ENCODE measurements around the gene LRP1B. TPM values are rescaled to one million over a fixed set of nuclear protein-coding genes. Genes with fewer than 3 reads are reported as not detected.

Gene LRP1B
- total and polyA plus RNA-seq, 2 of the 8 experiments (the other 6 are each of a cell fraction or from before 2014, with no cell fraction given): 0.03 TPM; not detected in 1

DNA sequence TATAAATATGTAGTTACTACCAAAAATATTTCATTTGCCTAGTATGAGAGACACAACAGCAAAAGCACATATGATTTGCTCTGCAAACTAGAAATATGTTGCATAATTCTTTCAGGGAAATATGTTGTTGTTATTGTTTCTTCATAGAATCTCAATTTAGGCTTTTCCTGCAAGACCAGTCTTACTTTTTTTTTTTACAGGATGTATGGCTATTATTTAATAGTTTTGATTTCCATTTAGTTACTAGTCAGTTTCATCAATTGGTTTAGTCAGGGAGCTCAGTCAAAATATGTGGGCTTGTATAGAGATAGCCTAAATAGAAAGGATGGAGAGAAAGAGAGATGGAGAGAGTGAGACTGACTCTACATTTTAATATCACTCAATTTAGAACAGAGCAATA lies 6.1 kb downstream of the LRP1B start:
- CTCF ChIA-PET (ENCODE audit: partially characterized antibody): no interaction called here

More for the DNA sequence above, 6.1 kb downstream of the LRP1B start:
- Histone ChIP-seq H3K79me2 (ENCODE audit: control insufficient read depth in 1 of 2, insufficient read depth in 2 of 2, low read length in 2 of 2) (no peaks in the 10 kb centered on the region), H4K5ac (ENCODE audit: insufficient read length, low read depth, low read length) (no peak overlapping the region), H3K27ac (ENCODE audit: low read depth, low read length) (no peak overlapping the region), H2BK20ac (ENCODE audit: low read length) (no peak overlapping the region), H3K27me3 (replicated peaks in 1 of 4; ENCODE audit: control insufficient read depth in 3 of 4, extremely low read depth in 1 of 4, insufficient read depth in 3 of 4, low read length in 3 of 4) (peaks cover 4 to 10% (median 9%) of the 10 kb centered on the region in 4 experiments), H3K4me3 (ENCODE audit: extremely low read depth in 1 of 4, insufficient read depth in 2 of 4, low read depth in 3 of 4, low read length in 4 of 4) (no peak overlapping the region), H2AK5ac (ENCODE audit: low read depth, low read length) (no peak overlapping the region), H3K18ac (ENCODE audit: extremely low read depth, low read length) (no peak overlapping the region), H3K4me1 (replicated peaks in 1 of 4; ENCODE audit: control insufficient read depth in 3 of 4, insufficient read depth in 4 of 4, low read length in 3 of 4) (no peaks in the 10 kb centered on the region; a peak in 1 of 7 replicates), H3K4me2 (ENCODE audit: insufficient read depth in 1 of 2, low read depth in 2 of 2, low read length in 2 of 2) (no peak overlapping the region), H4K20me1 (replicated peaks in 1 of 2; ENCODE audit: control insufficient read depth in 1 of 2, insufficient read depth in 2 of 2, low read length in 2 of 2) (no peaks in the 10 kb centered on the region), H2BK120ac (replicated peaks; ENCODE audit: low read depth, low read length) (no peak overlapping the region), H3K14ac (ENCODE audit: insufficient read length) (no peak overlapping the region), H4K8ac (ENCODE audit: extremely low read depth, insufficient read depth, low read length) (no peak overlapping the region), H2AFZ (ENCODE audit: low read length) (no peak overlapping the region), H2BK12ac (ENCODE audit: low read depth, low read length) (no peak overlapping the region), H2BK5ac (ENCODE audit: low read depth, low read length) (no peak overlapping the region), H3K79me1 (ENCODE audit: low read depth, low read length) (no peaks in the 10 kb centered on the region), H3K9me3 (ENCODE audit: insufficient read depth in 2 of 2, low read depth in 1 of 2, low read length in 1 of 2) (no peaks in the 10 kb centered on the region), H4K91ac (replicated peaks; ENCODE audit: insufficient read length, low read length) (no peak overlapping the region), H3K4ac (replicated peaks; ENCODE audit: insufficient read length, low read depth, low read length) (no peak overlapping the region), H2BK15ac (ENCODE audit: low read length) (no peak overlapping the region), H3K23me2 (ENCODE audit: low read depth, low read length) (0 out of 2 replicates have a peak, but pooled peaks cover under 1% of the 10 kb centered on the region), H3K56ac (replicated peaks; ENCODE audit: insufficient read length, low read depth, low read length) (no peak overlapping the region), H3K23ac (ENCODE audit: insufficient read length) (no peak overlapping the region), H3K9ac (replicated peaks in 1 of 4; ENCODE audit: extremely low read depth in 1 of 4, low read depth in 3 of 4, low read length in 3 of 4) (no peak overlapping the region), H3K36me3 (ENCODE audit: control insufficient read depth in 2 of 4, insufficient read depth in 4 of 4, low read length in 3 of 4) (no peaks in the 10 kb centered on the region)
- no peak for TF ChIP-seq BACH1 (IDR thresholded peaks at IDR 0.05; ENCODE audit: low read length)
- no peak for TF ChIP-seq SP1 (IDR thresholded peaks at IDR 0.05; ENCODE audit: low read depth, low read length)
- no peak for TF ChIP-seq SP2 (IDR thresholded peaks at IDR 0.05; ENCODE audit: low read length)
- no peak for TF ChIP-seq CBX8 (IDR thresholded peaks at IDR 0.05; ENCODE audit: borderline replicate concordance, low read depth, low read length)
- POLR2A ChIA-PET (ENCODE audit: partially characterized antibody): no interaction called here
- DNase-seq (ENCODE audit: low read depth in 1 of 2, low spot score in 2 of 2) (no peak), FAIRE-seq (no peak)

Measured in H1 (cell line).